HL-60/S4 (cell line): Measurements from ENCODE around the gene TRIM38.
"Not testable (repeated sequence)": the region's sequence is repeated elsewhere in the genome, so short reads cannot be mapped to it uniquely, and the experiment has no call there.

Experiments used
- in situ Hi-C: fragments of 300-500 bp; cut with MboI; formaldehyde crosslinking; loops from 2 replicates; pipeline ENCODE4 v1.14.3; 2022; ENCODE audit warnings: low sequenced_read_pairs

The TRIM38 gene, protein sequence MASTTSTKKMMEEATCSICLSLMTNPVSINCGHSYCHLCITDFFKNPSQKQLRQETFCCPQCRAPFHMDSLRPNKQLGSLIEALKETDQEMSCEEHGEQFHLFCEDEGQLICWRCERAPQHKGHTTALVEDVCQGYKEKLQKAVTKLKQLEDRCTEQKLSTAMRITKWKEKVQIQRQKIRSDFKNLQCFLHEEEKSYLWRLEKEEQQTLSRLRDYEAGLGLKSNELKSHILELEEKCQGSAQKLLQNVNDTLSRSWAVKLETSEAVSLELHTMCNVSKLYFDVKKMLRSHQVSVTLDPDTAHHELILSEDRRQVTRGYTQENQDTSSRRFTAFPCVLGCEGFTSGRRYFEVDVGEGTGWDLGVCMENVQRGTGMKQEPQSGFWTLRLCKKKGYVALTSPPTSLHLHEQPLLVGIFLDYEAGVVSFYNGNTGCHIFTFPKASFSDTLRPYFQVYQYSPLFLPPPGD

DNA sequence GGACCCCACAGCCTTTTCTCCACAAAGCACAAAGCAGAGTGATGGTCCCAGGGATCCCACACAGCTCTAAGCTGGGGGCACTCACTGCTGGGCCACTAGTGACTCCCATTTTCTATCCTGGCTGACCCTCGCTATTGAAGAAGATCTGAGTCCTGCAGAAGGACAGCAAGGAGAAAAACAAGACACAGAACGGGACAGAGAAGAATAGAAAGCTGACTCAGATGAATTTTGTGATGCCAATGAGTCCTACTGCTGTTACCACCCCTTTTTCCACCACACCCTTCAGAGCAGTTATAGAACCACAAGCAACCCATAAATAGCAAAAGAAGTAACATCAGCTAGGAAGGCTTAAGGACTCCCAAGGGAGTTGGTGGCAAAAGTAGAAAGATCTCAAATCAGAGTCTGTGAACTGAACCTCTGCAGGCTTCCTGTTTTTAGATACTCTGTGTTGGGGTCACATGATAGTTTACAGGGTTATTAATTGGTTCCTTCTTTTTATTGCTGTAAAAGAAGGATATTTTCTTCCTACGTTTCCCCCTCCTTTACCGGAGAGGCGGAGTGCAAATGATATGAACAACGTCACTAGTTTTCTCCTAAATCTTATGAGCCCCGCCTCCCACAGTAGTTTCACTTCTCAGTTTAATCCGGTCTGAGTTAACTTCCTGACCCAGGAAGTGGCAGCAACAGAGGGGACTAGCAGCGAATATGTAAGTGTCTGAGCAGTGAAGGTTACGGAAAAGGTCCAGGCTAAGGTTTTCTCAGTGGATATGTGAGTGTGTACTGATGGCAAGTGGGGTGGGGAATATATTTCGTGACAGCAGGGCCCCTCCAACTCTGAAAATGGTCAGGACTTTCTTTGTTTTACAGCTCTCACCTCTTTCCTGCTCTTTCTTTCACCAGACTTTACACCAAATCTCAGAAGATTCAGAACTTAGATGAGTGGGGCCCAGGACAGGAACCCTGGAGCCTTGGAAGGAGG is at the start of gene TRIM38:
Gene TRIM38 (plus strand): TSS at position 654 of the 979 bp plus-strand sequence. CDS start 3,721 bp downstream, outside the sequence.
- in situ Hi-C loops = no loop called here

DNA sequence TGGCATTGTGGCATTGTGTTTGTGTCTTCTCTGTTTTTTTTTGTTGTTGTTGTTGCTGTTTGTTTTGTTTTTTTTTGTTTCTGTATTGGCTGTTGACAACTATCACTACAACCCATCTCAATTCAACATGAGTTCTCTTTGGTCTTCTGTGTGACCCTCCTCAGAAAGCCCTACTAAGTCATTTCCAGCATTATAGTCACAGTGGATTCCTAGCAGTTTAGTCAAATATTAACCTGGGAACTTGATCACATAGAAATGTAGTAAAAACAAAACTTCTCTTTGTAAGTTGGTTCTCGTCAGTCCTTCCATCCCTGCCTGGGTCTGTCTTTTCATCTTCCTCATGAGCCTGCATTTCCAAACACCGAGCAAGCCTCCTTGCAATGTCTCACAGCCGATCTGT is 48.9 kb upstream of the TRIM38 start:
- in situ Hi-C loops = no loop called here

DNA sequence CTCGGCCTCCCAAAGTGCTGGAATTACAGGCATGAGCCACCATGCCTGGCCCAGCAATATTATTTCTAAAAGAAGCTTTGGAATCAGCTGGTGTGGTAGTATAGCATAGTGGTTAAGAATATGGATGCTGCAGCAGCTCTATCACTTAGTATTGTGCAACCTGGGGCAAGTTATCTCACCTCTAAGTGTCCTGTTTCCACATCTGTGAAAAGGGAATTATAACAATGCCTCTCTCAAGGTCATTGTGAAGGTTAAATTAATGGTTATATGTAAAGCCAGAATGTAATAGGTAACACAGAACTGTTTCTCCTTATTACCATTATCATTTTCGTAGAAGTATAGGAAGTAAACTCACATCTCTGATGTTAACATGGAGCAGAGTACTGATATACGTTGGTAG is 46.3 kb upstream of the TRIM38 start:
- in situ Hi-C loops = no loop called here

DNA sequence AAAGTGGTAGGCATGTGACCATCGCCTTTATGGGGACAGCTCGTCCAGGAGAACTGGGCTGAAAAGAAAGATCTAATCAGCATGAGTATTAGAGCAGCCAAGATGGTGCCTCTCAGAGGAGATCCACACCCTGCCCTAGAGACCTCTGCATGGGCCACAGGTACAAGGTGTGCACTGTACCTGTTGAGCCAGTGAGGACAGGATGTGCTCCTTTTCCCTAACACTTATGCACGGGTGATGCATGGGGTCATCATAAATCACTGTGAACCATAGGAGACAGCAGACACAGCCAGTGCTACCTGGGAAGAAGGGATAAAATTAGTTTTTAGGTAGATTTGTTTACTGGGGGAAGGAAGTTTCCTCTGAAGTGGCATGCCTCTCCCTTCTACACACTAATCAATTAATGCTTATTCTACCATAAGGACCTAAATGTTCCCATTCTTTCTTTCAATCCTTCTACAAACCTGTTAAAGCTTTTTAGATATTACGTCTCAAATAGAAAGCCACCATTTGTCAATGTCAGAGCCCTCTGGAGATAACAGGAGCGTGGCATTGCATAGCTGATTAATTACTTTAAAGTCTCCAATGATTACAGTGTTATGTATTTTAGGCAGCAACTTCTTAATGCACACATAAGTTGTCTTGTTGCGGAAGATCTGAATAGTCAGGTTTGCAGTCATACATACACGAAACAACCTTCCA is 45.7 kb upstream of the TRIM38 start:
- in situ Hi-C loops = no loop called here

DNA sequence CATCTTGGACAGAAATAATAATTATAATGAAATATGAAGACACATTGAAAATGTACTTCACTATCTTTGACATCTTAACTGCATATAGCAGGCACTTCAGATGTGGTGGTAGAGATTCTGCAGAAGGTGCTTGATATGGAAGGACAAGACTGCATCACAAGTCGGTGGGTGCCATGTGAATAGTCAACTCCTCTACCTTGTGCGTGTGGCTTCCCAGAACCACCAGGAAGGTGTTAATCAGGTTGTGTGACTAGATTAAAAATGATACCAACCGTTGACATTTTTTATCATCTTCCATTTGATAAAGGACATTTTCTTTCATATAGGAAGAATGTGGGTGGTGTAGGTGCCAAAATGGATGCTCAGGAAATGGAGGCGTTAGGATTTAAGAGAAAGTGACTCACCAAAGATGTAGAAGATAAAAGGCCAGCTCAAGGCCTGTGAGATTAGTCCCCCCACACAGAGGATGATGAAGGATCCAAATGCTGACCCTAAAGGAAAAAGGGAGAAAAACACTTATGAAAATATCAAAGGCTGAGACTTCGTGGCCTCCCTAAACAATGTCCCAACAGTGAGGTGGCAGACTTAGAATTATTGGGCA is 44.4 kb upstream of the TRIM38 start:
- in situ Hi-C loops = no loop called here

DNA sequence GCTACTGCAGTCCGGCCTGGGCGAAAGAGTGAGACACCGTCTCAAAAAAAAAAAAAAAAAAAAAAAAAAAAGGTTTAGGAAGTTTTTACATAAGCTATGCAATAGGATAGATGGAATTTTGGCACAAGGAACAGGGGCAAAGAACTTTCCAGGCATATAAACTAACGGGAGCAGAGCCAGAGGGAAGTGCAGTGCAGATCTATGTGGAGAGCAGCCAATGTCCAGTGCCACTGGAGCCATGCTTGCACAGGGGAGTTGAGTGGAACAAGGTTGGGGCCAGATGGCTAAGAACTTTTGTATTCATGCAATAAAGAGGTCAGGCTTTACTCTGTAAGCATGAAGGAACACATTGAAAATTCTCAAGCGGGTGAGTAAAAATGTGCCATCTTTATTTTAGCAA is 42.9 kb upstream of the TRIM38 start:
- in situ Hi-C loops = no loop called here

DNA sequence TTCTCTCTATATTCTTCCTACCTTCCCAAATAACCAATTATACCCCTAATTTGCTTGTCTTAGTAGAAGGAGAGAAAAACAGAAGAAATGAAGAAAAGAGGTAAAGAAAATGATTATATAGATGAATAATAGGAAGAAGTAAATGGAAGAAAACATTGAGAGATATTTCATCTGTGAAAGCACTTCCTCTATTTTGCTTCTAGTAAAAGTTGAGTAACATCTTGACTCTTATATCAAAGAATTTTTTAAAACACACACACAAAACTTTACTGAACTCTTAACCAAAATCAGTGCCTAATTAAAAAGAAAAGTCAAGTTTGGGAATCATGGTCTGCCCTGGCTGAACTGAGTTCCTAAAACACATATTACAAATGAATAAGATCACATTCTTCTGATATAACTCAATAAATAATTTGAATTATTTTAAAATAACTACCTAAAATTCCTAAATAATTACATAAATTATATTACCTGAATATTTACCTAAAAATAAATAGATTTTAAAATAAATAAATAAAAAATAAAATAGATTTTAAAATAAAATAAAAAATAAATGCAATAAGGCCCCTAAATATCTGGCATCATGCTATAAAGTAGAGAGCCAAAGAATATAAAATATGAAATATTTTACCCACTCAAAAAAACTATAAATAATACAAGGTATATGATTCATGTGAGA is 40.9 kb upstream of the TRIM38 start:
- in situ Hi-C loops = no loop called here

DNA sequence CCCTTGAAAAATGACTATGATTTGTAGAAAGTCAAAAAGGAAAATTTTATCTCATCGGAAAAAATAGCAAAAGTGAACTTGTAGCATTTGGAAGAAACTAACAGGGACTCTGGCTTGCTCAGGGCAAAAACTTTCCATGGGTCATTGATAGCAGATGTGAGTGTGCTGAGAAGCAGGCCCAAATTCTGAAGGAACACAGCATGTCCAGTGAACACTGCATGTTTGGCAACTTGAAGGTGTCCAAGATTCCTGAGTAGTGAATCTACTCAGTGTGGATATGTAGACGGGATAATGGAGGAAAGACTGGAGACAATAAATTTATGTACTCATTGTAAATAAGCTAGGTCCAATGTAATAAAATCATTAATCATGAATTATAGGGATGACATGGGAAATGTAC is 40.3 kb upstream of the TRIM38 start:
- in situ Hi-C loops = no loop called here

DNA sequence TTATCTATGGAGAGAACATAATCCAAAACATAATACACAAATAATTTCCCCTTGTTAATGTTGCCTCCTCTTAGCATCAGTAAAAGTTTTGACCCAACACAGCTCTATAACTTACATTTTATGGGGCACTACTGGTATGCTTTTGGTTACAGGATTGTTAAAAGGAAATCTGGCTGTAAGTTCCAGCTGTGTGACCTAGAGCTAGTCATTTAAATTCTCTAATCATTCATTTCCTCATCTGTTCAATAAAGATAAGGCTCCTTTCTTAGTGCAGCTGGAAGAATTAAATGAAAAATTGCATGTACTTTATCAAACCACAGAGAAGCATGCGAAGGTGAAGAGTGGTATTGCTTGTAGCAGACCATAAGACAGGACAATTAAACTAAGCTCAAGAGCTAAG is 36.7 kb upstream of the TRIM38 start:
- in situ Hi-C loops = no loop called here

DNA sequence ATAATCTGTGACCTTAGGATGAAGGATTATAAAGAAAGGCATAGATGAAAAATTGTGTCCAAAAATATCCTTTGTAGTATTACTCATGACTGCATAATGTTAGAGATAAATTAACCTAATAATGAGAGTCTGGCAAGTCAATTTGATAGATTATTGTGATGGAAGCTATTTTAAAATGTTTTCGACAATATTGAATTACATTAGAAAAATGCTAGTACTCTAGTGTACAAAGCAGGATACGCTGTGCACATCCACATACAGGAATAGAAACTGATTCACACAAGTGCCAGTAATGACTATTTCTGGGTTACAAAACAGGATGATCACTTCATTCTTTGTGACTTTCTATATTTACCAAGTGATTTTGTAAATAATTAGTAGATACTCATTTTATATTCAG is 35.4 kb upstream of the TRIM38 start:
- in situ Hi-C loops = no loop called here

DNA sequence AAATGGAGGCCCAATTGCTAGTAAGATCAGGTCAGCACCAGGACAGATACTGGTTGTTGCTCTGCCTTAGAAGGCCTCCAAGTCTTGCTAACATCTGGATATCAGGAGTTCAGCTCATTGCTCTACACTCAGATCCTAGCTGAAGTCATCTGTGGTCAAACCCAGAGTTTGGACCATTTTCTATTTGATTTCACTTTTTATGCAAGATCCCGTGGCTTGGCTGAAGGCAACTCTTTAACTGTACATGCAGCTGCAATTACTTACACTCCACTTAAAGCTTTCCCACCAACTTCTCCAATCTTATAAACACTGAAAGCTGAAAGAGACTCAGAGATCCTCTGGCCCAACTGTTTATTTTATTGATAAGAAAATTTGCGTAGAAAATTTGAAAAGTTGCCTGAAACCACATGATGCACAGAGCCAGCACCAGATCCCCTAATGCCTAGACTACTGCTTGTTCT is 34.8 kb upstream of the TRIM38 start:
- in situ Hi-C loops = no loop called here

DNA sequence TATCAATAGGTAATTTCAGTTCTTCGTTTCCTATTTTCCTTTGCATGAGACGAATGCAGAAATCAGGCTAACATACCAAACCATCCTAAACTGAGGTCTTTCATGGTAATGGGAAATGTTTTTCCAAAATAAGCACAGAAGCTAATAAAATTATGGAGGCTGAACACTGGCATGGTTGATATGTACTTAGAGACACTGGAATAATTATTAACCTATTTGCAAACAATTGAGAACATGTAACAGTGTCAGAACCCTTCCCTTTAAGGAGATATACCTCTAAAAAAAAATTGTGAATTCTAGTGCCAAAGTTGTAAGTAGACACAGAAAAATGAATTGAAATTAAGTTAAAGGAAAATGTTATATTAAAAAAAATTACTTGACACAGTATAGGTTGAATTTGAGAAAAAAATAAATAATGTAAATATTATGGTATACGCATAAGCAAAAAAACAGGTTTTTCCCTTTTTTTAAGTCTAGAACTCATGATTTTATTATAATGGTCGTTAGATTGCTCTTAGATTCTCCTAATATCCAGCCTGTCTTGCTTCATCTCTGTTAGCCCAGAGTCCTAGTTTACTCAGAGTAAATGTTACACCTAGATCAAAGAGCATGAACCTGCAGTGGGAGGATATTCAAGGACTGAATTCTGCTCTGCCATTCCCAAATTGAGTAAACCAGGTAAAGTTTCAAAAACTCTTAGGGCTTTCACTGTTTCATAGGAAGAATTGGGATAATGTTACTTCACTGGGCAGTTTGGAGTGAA is 33.9 kb upstream of the TRIM38 start:
- in situ Hi-C loops = no loop called here

DNA sequence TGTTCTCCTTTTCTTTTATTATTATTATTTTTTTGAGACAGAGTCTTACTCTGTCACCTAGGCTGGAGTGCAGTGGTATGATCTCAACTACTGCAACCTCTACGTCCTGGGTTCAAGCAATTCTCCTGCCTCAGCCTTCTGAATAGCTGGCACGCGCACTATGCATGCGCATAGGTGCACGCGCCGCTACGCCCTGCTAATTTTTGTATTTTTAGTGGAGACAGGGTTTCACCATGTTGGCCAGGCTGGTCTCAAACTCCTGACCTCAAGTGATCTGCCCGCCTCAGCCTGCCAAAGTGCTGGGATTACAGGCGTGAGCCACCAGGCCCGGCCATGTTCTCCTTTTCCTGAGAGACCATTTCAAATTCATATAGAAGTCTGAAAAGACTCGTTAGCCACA is 32.8 kb upstream of the TRIM38 start:
- in situ Hi-C loops = not testable (repeated sequence)

DNA sequence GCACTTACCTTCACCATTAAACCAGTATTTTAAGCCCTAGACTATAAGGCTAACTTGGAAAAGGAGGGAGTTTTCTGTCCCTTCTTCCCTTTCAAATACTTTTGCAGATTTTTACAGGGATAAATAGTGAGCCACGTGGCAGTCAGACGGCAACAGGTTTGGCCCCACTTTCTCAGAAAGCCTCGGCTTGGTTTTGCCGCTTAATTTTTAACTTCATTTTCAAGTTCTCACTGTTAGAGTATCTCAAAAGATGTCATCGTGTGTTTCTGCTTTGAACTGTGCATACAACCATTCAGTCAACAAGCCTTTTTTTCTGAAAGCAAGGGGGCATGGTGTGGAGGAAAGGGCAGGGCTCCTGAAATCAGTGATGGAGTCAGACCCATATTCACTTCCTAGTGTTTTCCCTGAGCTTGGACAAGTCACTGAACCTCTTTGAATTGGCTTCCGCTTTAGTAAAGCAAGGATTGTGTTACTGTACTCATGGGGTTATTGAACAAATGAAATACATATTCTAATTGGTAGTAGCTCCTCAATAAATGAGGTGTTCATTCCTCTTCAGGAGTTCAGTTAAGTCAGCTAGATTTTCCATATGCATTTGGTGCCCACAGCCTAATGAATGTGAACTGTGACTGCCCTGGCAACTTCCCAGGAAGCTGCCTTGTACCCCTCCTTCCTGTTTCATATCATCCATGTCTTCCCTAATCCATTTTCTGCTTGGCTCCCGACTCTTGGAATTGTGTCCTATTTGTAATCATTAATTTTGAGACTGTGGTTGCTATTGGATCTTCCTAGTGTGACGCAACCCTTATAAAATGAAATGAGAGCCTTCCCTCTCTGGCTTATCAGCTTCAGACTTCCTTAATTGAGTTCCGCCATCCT is 31.8 kb upstream of the TRIM38 start, which contains the start of gene SLC17A2:
Gene SLC17A2 (minus strand): TSS at position 160 of the 879 bp plus-strand sequence. CDS start 4,895 bp downstream, outside the sequence.
- in situ Hi-C loops = no loop called here

DNA sequence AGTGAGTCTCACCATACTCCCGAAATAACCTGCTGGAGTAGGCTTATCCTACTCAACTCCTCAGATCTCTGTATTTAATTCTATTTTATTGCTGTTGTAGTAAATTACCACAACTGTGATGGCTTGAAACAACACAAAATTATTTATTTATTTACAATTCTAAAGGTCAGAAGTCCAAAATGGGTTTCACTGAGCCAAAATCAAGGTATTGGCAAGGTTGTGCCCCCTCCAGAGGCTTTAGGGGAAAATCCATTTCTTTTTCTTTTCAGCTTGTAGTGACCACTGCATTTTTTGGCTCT is 31.2 kb upstream of the TRIM38 start:
- in situ Hi-C loops = no loop called here

DNA sequence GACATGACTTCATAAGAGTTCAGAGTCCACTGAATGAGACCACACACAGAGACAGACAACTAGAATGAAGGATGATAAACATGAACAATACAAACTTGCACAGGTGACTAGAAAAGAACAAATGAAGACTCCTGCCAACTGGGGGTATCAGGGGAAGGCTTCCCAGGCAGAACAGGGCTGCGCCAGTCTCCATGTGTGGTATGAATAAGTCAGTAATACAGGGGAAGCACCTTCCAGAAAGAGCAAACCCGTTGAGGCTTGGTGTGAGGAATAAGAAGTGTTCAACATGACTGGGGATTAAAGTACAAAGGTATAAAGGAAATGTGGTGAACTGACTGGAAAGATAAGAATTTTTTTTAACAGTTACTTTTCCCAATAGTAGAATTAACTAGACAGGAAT is 28.4 kb upstream of the TRIM38 start:
- in situ Hi-C loops = no loop called here

DNA sequence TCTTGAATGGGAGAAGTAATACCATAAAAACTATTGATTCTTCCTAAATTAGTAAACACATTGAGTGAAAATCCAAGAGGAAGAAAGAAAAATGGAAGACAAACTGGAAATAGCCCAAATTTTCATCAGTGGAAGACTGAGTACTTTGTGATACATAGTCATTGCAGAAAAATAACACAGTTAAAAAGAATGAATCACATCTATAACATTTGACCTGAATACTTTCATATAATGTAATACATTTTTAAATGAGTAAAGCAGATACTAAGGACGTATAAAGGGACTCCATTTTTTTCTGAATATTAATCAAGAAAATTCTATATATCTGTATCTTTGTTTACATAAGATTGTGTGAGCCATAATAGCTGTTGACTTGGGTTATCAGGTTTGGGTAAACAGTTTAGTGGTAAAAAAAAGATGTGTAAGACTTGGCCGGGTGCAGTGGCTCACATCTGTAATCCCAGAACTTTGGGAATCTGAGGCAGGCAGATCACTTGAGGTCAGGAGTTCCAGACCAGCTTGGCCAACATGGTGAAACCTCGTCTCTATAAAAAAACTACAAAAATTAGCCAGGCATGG is 27.8 kb upstream of the TRIM38 start:
- in situ Hi-C loops = no loop called here

DNA sequence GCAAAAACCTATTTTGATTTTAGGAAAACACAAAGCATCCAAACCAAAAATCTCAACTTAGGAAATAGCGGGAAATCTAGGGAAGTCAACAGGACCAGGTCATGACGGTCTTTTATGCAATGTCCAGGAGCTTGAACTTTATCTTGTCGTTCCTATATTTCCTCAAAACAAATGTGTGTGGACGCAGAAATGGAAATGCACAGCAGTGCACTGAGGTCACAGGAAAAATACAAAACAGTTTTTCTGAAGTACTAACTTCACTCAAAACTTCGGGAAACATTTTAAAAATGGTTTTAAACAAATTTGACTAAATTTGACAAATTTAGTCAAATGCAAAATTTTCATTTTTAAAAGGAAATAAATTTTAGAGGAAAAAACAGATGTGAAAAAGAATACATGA is 26.6 kb upstream of the TRIM38 start:
- in situ Hi-C loops = no loop called here
